GM12801 (cell line): Measurements from ENCODE around the gene PTPRG.

Experiments used
- TF ChIP-seq, protein P1 (sequence below): IDR thresholded peaks from one replicate; pipeline ENCODE4 v1.5.1; 2011; ENCODE audit warnings: control low read depth; ENCODE audit not compliant: insufficient read length; ENCODE audit errors: extremely low read depth

Gene PTPRG

DNA sequence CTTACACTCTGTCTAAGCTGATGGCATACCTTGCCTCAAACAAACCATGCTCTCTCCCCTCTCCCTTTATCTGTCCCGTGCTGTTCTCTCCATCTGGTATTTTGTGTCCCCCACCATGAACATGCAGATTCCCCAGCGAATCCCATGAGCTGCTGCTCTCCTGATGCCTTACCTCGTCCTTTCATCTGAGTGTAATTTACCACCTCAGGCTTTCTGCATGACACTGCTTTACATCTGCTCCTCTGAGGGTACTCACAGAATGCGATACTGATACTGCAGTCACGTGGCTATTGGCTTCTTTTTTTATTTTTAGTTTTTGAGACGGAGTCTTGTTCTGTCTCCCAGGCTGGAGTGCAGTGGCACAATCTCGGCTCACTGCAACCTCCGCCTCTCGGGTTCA, 341.7 kb downstream of the PTPRG start:
- TF ChIP-seq, protein P1, sequence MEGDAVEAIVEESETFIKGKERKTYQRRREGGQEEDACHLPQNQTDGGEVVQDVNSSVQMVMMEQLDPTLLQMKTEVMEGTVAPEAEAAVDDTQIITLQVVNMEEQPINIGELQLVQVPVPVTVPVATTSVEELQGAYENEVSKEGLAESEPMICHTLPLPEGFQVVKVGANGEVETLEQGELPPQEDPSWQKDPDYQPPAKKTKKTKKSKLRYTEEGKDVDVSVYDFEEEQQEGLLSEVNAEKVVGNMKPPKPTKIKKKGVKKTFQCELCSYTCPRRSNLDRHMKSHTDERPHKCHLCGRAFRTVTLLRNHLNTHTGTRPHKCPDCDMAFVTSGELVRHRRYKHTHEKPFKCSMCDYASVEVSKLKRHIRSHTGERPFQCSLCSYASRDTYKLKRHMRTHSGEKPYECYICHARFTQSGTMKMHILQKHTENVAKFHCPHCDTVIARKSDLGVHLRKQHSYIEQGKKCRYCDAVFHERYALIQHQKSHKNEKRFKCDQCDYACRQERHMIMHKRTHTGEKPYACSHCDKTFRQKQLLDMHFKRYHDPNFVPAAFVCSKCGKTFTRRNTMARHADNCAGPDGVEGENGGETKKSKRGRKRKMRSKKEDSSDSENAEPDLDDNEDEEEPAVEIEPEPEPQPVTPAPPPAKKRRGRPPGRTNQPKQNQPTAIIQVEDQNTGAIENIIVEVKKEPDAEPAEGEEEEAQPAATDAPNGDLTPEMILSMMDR: no peak

DNA sequence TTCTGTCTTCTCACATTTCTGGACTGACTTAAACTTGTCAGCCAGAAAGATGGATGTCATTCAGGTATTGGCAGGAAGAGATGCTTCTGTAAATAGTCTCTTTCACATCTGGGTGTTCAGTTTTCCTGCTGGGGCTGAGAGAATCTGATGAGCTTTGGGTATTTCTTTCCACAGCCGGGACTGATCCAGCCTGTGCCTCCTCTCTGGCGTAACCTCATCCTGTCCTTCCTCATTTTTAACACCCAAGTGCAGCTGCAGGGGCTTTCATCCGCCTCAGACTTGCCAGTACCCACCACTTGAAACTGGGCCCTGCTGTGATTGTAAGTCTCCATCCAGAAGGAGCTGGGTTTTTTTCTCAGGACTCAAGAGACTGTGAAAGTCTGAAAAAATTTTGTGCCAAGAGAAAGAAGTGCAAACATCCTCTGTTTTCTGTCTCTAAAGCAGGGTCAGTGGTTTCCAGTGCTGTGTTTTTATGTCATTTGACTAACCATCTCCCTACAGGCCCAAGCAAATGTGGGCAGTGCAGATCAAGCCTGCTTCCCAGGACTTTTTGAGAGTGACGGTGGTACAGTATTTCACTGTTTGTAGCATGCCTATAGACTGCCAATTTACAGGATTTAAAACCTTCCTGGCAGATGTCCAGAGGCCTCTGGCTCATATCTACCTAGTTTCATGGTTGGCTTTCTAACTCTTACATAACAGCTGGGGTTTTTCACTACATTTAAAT, 342.7 kb downstream of the PTPRG start:
- TF ChIP-seq, protein P1: no peak

DNA sequence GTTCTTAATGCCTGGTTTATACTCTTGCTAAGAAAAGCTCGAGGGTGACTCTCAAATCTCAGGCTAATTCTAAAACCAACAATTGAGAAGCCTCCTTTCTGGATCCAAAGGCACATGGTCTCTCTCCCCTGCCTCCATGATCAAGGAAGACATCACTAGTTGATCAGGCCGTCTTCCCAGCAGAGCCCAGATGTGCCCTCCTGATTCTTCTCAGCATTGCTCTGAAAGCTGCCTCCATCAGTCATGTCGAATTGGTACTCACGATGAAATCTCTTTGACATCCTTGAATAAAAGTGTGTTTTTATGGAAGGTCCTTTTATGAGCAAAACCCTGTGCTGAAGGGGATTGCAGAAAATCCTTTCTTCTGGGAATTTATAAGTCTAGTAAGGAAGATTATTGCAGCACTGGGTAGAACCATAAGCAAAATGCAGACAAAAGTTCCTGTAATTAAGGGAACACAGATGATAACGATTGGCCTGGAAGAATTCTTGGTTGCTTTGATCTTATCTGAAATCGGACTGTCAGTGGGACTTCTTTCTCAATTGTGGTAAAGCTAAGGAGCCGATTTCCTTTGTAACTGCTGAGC, 345.9 kb downstream of the PTPRG start:
- TF ChIP-seq, protein P1: no peak

DNA sequence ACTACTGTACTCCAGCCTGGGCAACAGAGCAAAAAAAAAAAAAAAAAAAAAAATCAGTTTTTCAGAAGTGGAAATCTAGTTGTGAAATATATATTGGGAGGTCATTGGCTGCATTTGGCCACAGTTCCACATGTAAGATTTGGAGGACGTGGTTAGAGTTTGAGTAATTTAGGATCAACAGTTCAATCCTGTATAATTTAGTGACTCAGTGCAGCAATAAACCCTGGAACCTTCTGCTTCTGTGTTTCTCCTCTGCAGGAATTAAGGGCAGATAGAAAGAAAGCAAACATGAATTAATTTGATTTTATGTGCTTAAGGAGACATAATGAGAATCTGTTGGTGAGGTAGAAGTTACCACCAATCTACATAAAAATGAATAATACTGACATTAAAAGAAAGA, 347.0 kb downstream of the PTPRG start:
- TF ChIP-seq, protein P1: no peak

DNA sequence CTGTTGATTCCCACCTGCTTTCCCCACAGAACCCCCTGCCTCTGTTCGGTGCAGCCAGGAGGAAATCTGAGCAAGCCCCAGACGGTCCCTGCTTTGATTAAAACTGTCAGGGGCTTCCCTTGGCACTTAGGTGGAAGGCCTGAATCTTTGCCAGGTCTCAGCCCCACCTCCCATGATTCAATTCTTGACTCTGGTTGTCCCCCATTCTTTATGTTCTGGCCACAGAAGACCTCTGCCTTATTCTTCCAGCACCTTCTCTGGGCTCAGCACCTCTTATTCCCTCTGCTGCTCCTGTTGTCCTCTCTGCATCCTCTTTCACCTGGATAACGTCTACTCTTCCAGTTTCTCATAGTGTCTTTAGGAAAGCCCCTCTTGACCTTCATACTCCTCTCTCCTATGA, 349.4 kb downstream of the PTPRG start:
- TF ChIP-seq, protein P1: no peak

DNA sequence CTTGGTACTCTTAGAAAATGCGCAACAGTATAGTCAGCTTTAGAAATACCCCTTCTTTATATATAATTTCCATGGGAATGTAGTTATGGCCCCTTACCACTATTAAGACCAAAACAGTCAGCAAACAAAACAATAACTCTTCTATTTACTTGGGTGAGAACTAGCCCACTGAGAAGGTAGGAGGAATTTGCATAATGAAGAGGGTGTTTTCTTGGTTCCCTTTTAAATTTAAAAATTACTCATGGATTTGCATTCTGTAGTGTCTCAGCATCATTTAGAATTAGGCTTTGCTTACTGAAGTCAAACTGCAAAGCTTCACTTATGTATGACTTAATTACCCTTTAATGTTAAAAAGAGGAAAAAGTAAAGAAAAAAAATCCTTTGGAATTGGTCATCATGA, 350.8 kb downstream of the PTPRG start:
- TF ChIP-seq, protein P1: no peak

DNA sequence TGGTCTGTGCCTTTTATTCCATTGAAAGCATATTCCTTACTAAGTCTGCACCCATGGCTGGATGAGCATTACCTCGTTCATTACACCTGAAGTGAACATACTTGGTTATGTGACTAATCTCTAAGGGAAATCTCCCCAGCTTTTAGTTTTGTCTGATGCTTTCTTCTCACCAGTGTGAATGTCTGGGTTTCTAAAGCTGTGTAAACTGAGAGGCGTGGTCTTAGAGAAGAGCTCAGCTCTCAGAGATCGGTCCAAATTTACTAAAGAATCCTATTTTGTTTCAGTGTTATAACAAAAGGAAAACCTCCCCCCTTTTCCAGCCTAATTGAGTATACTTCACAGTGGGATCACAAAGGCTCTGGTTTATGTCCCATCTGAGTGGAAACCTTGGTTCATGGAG, 352.3 kb downstream of the PTPRG start:
- TF ChIP-seq, protein P1: no peak
